ENCODE measurements around the gene TTI1.

Gene TTI1

GRCh38 chr20:37955511-37955910 lies 77.7 kb downstream of the TTI1 start:
- Histone ChIP-seq H3K27me3 (replicated peaks) (peaks cover 10% of the 10 kb centered on the region), H3K36me3 (replicated peaks) (no peaks in the 10 kb centered on the region), H3K27ac (no peak overlapping the region), H3K4me3 (ENCODE audit: low read depth, low read length) (no peak overlapping the region)
- in situ Hi-C loops (cut with HindIII; ENCODE audit: low pct_ligation_motif_present, low sequenced_read_pairs): no loop called here
- DNase-seq: no peak
- TF ChIP-seq, protein P1, sequence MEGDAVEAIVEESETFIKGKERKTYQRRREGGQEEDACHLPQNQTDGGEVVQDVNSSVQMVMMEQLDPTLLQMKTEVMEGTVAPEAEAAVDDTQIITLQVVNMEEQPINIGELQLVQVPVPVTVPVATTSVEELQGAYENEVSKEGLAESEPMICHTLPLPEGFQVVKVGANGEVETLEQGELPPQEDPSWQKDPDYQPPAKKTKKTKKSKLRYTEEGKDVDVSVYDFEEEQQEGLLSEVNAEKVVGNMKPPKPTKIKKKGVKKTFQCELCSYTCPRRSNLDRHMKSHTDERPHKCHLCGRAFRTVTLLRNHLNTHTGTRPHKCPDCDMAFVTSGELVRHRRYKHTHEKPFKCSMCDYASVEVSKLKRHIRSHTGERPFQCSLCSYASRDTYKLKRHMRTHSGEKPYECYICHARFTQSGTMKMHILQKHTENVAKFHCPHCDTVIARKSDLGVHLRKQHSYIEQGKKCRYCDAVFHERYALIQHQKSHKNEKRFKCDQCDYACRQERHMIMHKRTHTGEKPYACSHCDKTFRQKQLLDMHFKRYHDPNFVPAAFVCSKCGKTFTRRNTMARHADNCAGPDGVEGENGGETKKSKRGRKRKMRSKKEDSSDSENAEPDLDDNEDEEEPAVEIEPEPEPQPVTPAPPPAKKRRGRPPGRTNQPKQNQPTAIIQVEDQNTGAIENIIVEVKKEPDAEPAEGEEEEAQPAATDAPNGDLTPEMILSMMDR (IDR thresholded peaks at IDR 0.05; ENCODE audit: low read depth, low read length, missing control alignments): no peak

DNA sequence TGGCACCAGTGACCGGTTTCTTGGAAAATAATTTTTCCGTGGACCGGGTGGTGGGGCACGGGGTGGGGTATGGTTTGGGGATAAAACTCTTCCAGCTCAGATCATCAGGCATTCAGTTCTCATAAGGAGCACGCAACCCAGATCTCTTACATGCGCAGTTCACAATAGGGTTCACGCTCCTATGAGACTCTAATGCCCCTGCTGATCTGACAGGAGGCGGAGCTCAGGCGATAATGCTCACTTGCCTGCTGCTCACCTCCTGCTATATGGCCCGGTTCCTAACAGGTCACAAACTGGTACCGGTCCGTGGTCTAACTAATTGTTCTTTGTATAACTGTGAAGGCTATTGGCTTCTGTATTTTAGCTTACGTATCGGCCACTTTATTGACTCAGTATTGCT lies 78.6 kb downstream of the TTI1 start:
- Histone ChIP-seq H3K27me3 (replicated peaks) (peaks cover 10% of the 10 kb centered on the region), H3K27ac (no peak overlapping the region), H3K36me3 (replicated peaks) (no peaks in the 10 kb centered on the region), H3K4me3 (ENCODE audit: low read depth, low read length) (no peak overlapping the region)
- TF ChIP-seq, protein P1 (IDR thresholded peaks at IDR 0.05; ENCODE audit: low read depth, low read length, missing control alignments): no peak
- in situ Hi-C loops (cut with HindIII; ENCODE audit: low pct_ligation_motif_present, low sequenced_read_pairs): no loop called here
- no peak for DNase-seq

GRCh38 chr20:37954190-37954589 lies 79.1 kb downstream of the TTI1 start:
- Histone ChIP-seq H3K4me3 (ENCODE audit: low read depth, low read length) (no peak overlapping the region), H3K27me3 (replicated peaks) (peaks cover 10% of the 10 kb centered on the region), H3K27ac (no peak overlapping the region), H3K36me3 (replicated peaks) (no peaks in the 10 kb centered on the region)
- no peak for DNase-seq
- TF ChIP-seq, protein P1 (IDR thresholded peaks at IDR 0.05; ENCODE audit: low read depth, low read length, missing control alignments): no peak
- in situ Hi-C loops (cut with HindIII; ENCODE audit: low pct_ligation_motif_present, low sequenced_read_pairs): no loop called here

- TF ChIP-seq, protein P1 (IDR thresholded peaks at IDR 0.05; ENCODE audit: low read depth, low read length, missing control alignments): no peak
Observed at GRCh38 chr20:37948956-37949355, 84.3 kb downstream of the TTI1 start.

DNA sequence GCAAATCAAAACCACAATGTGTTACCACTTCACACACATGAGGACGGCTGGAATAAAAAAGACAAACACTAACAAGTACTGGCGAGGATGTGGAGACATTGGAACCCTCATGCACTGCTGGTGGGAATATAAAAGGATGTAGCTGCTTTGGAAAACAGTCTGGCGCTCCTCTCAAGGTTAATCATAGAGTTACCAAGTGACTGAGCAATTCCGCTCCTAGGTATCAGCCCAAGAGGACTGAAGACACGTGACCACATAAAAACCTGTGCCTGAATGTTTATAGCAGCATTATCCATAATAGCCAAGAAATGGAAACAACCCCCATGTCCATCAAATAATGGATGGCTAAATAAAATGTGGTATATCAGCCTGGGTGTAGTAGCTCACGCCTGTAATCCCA lies 85.3 kb downstream of the TTI1 start:
- no peak for DNase-seq
- Histone ChIP-seq H3K27me3 (replicated peaks) (peaks cover 3% of the 10 kb centered on the region), H3K27ac (no peak overlapping the region), H3K36me3 (replicated peaks) (no peaks in the 10 kb centered on the region), H3K4me3 (ENCODE audit: low read depth, low read length) (no peak overlapping the region)
- TF ChIP-seq, protein P1 (IDR thresholded peaks at IDR 0.05; ENCODE audit: low read depth, low read length, missing control alignments): no peak
- in situ Hi-C loops (cut with HindIII; ENCODE audit: low pct_ligation_motif_present, low sequenced_read_pairs): no loop called here

More at GRCh38 chr20:37948956-37949355, 84.3 kb downstream of the TTI1 start:
- no peak for DNase-seq
- in situ Hi-C loops (cut with HindIII; ENCODE audit: low pct_ligation_motif_present, low sequenced_read_pairs): no loop called here
- H3K27me3 ChIP-seq (replicated peaks): peaks cover 3% of the 10 kb centered on the region
- no peaks in the 10 kb centered on the region for H3K36me3 ChIP-seq (replicated peaks)
- no peak overlapping the region for H3K27ac ChIP-seq
- H3K4me3 ChIP-seq (ENCODE audit: low read depth, low read length): no peak overlapping the region

- peaks cover 3% of the 10 kb centered on the region for H3K27me3 ChIP-seq (replicated peaks)
- in situ Hi-C loops (cut with HindIII; ENCODE audit: low pct_ligation_motif_present, low sequenced_read_pairs): no loop called here
- TF ChIP-seq, protein P1 (IDR thresholded peaks at IDR 0.05; ENCODE audit: low read depth, low read length, missing control alignments): no peak
- no peaks in the 10 kb centered on the region for H3K36me3 ChIP-seq (replicated peaks)
- H3K4me3 ChIP-seq (ENCODE audit: low read depth, low read length): no peak overlapping the region
- no peak for DNase-seq
- no peak overlapping the region for H3K27ac ChIP-seq
Observed at GRCh38 chr20:37946946-37947345, 86.3 kb downstream of the TTI1 start.
